HCT116 (cell line): ENCODE results near the gene KMO. TPM values are rescaled to one million over a fixed set of nuclear protein-coding genes. Genes with fewer than 3 reads are reported as not detected.

Experiments used
- ATAC-seq: fragments of 200-7000 bp; cut with Tn5 transposase; 2 replicates; pipeline ENCODE4 v1.9.1; 2020; ENCODE audit warnings: mild to moderate bottlenecking, moderate library complexity
- BruUV-seq: library from RNA; stranded (reverse); fragments of 400-500 nt; replicated peaks from 2 replicates; lab custom pipeline; 2021; lab: Mats Ljungman, UMichigan
- CTCF ChIA-PET: fragments of 300-600 bp; sonication (Branson Sonifier 250); formaldehyde crosslinking; loops from one replicate; lab custom pipeline; 2021; ENCODE audit warnings: antibody characterized with exemption; lab: Charles Lee
- POLR2A ChIA-PET: fragments of 300-600, 350-600 bp; sonication (Branson Sonifier 250); formaldehyde crosslinking; loops from one replicate; lab custom pipeline; 2021; ENCODE audit warnings: antibody characterized with exemption; lab: Charles Lee
- RAD21 ChIA-PET, 2 experiments: fragments of 300-600 bp; sonication (Branson Sonifier 250); formaldehyde crosslinking; loops; one replicate each; lab custom pipeline; 2023; ENCODE audit warnings: low total read pairs in 2 of 2; ENCODE audit not compliant: uncharacterized antibody in 2 of 2, unreplicated experiment in 2 of 2, low non-redundant PET in 1 of 2; lab: Charles Lee
- DNase-seq: peaks from one replicate; pipeline ENCODE4 v3.0.0-alpha.2; 2010; ENCODE audit warnings: low read depth, low spot score
- H2AFZ ChIP-seq: fragments of 200-600 bp; shearing (Covaris generic), sonication (generic); 2 replicates; pipeline ENCODE4 v1.6.1; 2017; ENCODE audit warnings: low read depth, mixed run types, mixed read lengths, antibody characterized with exemption, low read length; ENCODE audit not compliant: poor library complexity, severe bottlenecking
- H3K27ac ChIP-seq: 2 replicates; pipeline ENCODE4 v1.5.1; 2012; ENCODE audit warnings: low read depth, low read length
- H3K27me3 ChIP-seq: fragments of 200-600 bp; sonication (generic); 2 replicates; pipeline ENCODE4 v1.6.1; 2016; ENCODE audit warnings: mixed run types, low read length, mixed read lengths; ENCODE audit not compliant: insufficient read depth
- H3K36me3 ChIP-seq, 2 experiments: fragments of 200-500 bp in 1 of 2; fragments of 200-600 bp in 1 of 2; sonication (Bioruptor generic) in 1 of 2; sonication (generic) in 1 of 2; 2 replicates each; pipeline versions ENCODE4 v1.5.1 to v1.6.1; 2014 to 2016; ENCODE audit warnings: low read length in 2 of 2, inconsistent platforms in 1 of 2, mixed read lengths in 1 of 2, mixed run types in 1 of 2; ENCODE audit not compliant: insufficient read depth in 2 of 2, control insufficient read depth in 1 of 2
- H3K4me1 ChIP-seq, 2 experiments: fragments of 200-600 bp in 1 of 2; sonication (generic) in 1 of 2; 2 replicates each; pipeline versions ENCODE4 v1.5.1 to v1.6.1; 2012 to 2017; ENCODE audit warnings: low read length in 2 of 2, inconsistent platforms in 1 of 2, mild to moderate bottlenecking in 1 of 2, mixed read lengths in 1 of 2, mixed run types in 1 of 2, moderate library complexity in 1 of 2; ENCODE audit not compliant: insufficient read depth in 2 of 2, control insufficient read depth in 1 of 2
- H3K4me2 ChIP-seq: fragments of 200-600 bp; sonication (generic); 2 replicates; pipeline ENCODE4 v1.6.1; 2017; ENCODE audit warnings: mixed run types, low read length, mixed read lengths
- H3K4me3 ChIP-seq, 2 experiments: fragments of 200-600 bp in 1 of 2; sonication (generic) in 1 of 2; replicated peaks in 1 of 2; 2 replicates each; pipeline ENCODE4 v1.5.1; 2011 to 2016; ENCODE audit warnings: low read length in 2 of 2, control low read depth in 1 of 2, low read depth in 1 of 2, mild to moderate bottlenecking in 1 of 2, mixed read lengths in 1 of 2, mixed run types in 1 of 2
- H3K79me2 ChIP-seq: fragments of 200-600 bp; sonication (generic); 2 replicates; pipeline ENCODE4 v1.6.1; 2017; ENCODE audit warnings: mild to moderate bottlenecking, mixed run types, low read length, moderate library complexity, mixed read lengths; ENCODE audit not compliant: insufficient read depth
- H3K9ac ChIP-seq: fragments of 200-600 bp; sonication (generic); 2 replicates; pipeline ENCODE4 v1.6.1; 2016; ENCODE audit warnings: low read length, mixed read lengths
- H3K9me2 ChIP-seq: fragments of 200-600 bp; sonication (generic), shearing (Covaris generic); 2 replicates; pipeline ENCODE4 v1.6.1; 2017; ENCODE audit warnings: mixed run types, mild to moderate bottlenecking, moderate library complexity; ENCODE audit not compliant: insufficient read depth
- H3K9me3 ChIP-seq, 2 experiments: fragments of 200-500 bp in 1 of 2; fragments of 200-600 bp in 1 of 2; sonication (Bioruptor generic) in 1 of 2; sonication (generic) in 1 of 2; 2 replicates each; pipeline ENCODE4 v1.6.1; 2014 to 2017; ENCODE audit warnings: low read length in 2 of 2, mixed read lengths in 2 of 2, inconsistent platforms in 1 of 2, low read depth in 1 of 2, mild to moderate bottlenecking in 1 of 2, mixed run types in 1 of 2, moderate library complexity in 1 of 2; ENCODE audit not compliant: control insufficient read depth in 1 of 2, insufficient read depth in 1 of 2
- H4K20me1 ChIP-seq: fragments of 200-600 bp; sonication (generic), shearing (Covaris generic); 2 replicates; pipeline ENCODE4 v1.6.1; 2017; ENCODE audit warnings: mixed run types, mild to moderate bottlenecking, moderate library complexity; ENCODE audit not compliant: insufficient read depth
- POLR2A ChIP-seq: IDR thresholded peaks from 2 replicates; pipeline ENCODE4 v1.7.0; 2011; ENCODE audit warnings: borderline replicate concordance; ENCODE audit not compliant: insufficient read depth, insufficient read length; ENCODE audit errors: extremely low read depth
- POLR2AphosphoS5 ChIP-seq: IDR thresholded peaks from 2 replicates; pipeline ENCODE4 v1.6.1; 2011; ENCODE audit warnings: mild to moderate bottlenecking, low read depth, low read length, moderate library complexity
- TCF7L2 ChIP-seq: IDR thresholded peaks from 2 replicates; pipeline ENCODE4 v1.7.0; 2011; ENCODE audit warnings: borderline replicate concordance, inconsistent platforms; ENCODE audit not compliant: insufficient read depth, insufficient read length; ENCODE audit errors: extremely low read depth
- ZBTB33 ChIP-seq: IDR thresholded peaks from 2 replicates; pipeline ENCODE4 v1.6.1; 2011; ENCODE audit warnings: mild to moderate bottlenecking, low read length, moderate library complexity; ENCODE audit not compliant: insufficient replicate concordance; ENCODE audit errors: extremely low read depth
- intact Hi-C: fragments of 100-400 bp; cut with micrococcal nuclease; formaldehyde crosslinking; loops from 2 replicates; pipeline ENCODE4 v1.10.0; 2022
- total RNA-seq: library from RNA; stranded (reverse); gene quantifications from one replicate; pipeline ENCODE4 v1.2.1, GENCODE V29; 2021; ENCODE audit not compliant: unreplicated experiment

The KMO gene
- total RNA-seq, 1 experiment from 2014 or later = not detected

- ATAC-seq (no peak), DNase-seq (no peak)
- ChIA-PET CTCF (interaction anchor here (1.1 to 2.8 kb wide), 9 partner anchors 14 to 405 kb away, joined by 3 to 22 read pairs (median 7); partner anchors contain the start of gene MAP1LC3C), POLR2A (interaction anchor here (1.2 kb wide), 1 partner anchor 236 kb away, joined by 4 read pairs; the partner anchor contains the start of gene EXO1), RAD21 (no interaction called here)
- no peak overlapping the region for H3K4me2 ChIP-seq
- H3K4me3 ChIP-seq = no peak overlapping the region
- H3K27me3 ChIP-seq = no peaks in the 10 kb centered on the region
- no peaks in the 10 kb centered on the region for H3K9me2 ChIP-seq
- peaks cover 0 to 5% of the 10 kb centered on the region in 2 experiments; a peak in 1 of 4 replicates for H3K4me1 ChIP-seq
- H3K9me3 ChIP-seq = no peaks in the 10 kb centered on the region
- H3K9ac ChIP-seq = no peak overlapping the region
- no peaks in the 10 kb centered on the region for H3K79me2 ChIP-seq
- no peaks in the 10 kb centered on the region; the same call in 1 of the 2 replicates for H4K20me1 ChIP-seq
- intact Hi-C loops = loop anchor here (1.0 to 2.0 kb wide), 3 partner anchors 223 to 406 kb away; partner anchors contain the start of gene MAP1LC3C
- H2AFZ ChIP-seq = no peak overlapping the region
- no peaks in the 10 kb centered on the region for H3K36me3 ChIP-seq
- TF ChIP-seq POLR2A (no peak), POLR2AphosphoS5 (no peak)
- H3K27ac ChIP-seq = no peak overlapping the region
- BruUV-seq = no TSS peak
Measured at GRCh38 chr1:241611736-241612135, 79.6 kb downstream of the KMO start.

- Histone ChIP-seq H3K4me2 (no peak overlapping the region), H3K4me3 (no peak overlapping the region), H3K9me3 (no peaks in the 10 kb centered on the region), H3K79me2 (no peaks in the 10 kb centered on the region), H3K27ac (no peak overlapping the region), H3K9me2 (no peaks in the 10 kb centered on the region)
- BruUV-seq = no TSS peak
- intact Hi-C loops = no loop called here
- no peak for ATAC-seq
- TF ChIP-seq TCF7L2 (no peak), ZBTB33 (no peak)
- TF ChIP-seq, all 23 proteins: peak for 0
- ChIA-PET RAD21 (no interaction called here), POLR2A (no interaction called here), CTCF (interaction anchor here (1.9 to 2.8 kb wide), 4 partner anchors 13 to 386 kb away, joined by 6 to 22 read pairs (median 12); partner anchors contain the start of gene MAP1LC3C)
- no peak overlapping the region for H3K9ac ChIP-seq
- no peaks in the 10 kb centered on the region for H3K36me3 ChIP-seq
- no peaks in the 10 kb centered on the region for H3K27me3 ChIP-seq
- H2AFZ ChIP-seq = no peak overlapping the region
- H4K20me1 ChIP-seq = no peaks in the 10 kb centered on the region; the same call in 1 of the 2 replicates
- peaks cover 0 to 5% of the 10 kb centered on the region in 2 experiments; a peak in 1 of 4 replicates for H3K4me1 ChIP-seq
- DNase-seq = no peak
Measured at GRCh38 chr1:241612533-241613477, 80.6 kb downstream of the KMO start.
